Osteoblast (primary cell): ENCODE data around the gene SLFN5. TPM values are rescaled to one million over a fixed set of nuclear protein-coding genes. Genes with fewer than 3 reads are reported as not detected.

Experiments used
- DNase-seq: peaks from one replicate; pipeline ENCODE4 v3.0.0; 2011; ENCODE audit warnings: low spot score, mixed read lengths; ENCODE audit not compliant: insufficient read length; ENCODE audit errors: missing footprints
- H2AFZ ChIP-seq: 2 replicates; pipeline ENCODE4 v1.6.0; 2011; ENCODE audit warnings: mild to moderate bottlenecking, low read length
- H3K27ac ChIP-seq: 2 replicates; pipeline ENCODE4 v1.5.1; 2011; ENCODE audit warnings: mild to moderate bottlenecking, low read depth, low read length, moderate library complexity
- H3K27me3 ChIP-seq: 2 replicates; pipeline ENCODE4 v1.6.0; 2012; ENCODE audit warnings: mild to moderate bottlenecking, control low read depth, inconsistent platforms, low read length, moderate library complexity; ENCODE audit not compliant: insufficient read depth
- H3K36me3 ChIP-seq: 2 replicates; pipeline ENCODE4 v1.5.1; 2011; ENCODE audit warnings: mild to moderate bottlenecking, low read length, control low read depth, moderate library complexity; ENCODE audit not compliant: insufficient read depth
- H3K4me1 ChIP-seq: 2 replicates; pipeline ENCODE4 v1.5.1; 2011; ENCODE audit warnings: mild to moderate bottlenecking, low read length, control low read depth, moderate library complexity; ENCODE audit not compliant: insufficient read depth
- H3K4me2 ChIP-seq: 2 replicates; pipeline ENCODE4 v1.6.0; 2011; ENCODE audit warnings: mild to moderate bottlenecking, low read length; ENCODE audit not compliant: insufficient read depth
- H3K4me3 ChIP-seq: fragments of 200-600 bp; sonication (generic); 3 replicates; pipeline ENCODE4 v1.5.1; 2012; ENCODE audit warnings: mild to moderate bottlenecking, low read length, inconsistent platforms; ENCODE audit not compliant: insufficient read depth
- H3K79me2 ChIP-seq: 2 replicates; pipeline ENCODE4 v1.6.0; 2012; ENCODE audit warnings: mild to moderate bottlenecking, low read length, control low read depth, inconsistent platforms; ENCODE audit not compliant: insufficient read depth
- H3K9me3 ChIP-seq: 2 replicates; pipeline ENCODE4 v1.5.1; 2011; ENCODE audit warnings: low read depth, low read length, control low read depth
- H4K20me1 ChIP-seq: 2 replicates; pipeline ENCODE4 v1.6.0; 2012; ENCODE audit warnings: mild to moderate bottlenecking, low read length, control low read depth; ENCODE audit not compliant: insufficient read depth
- total RNA-seq: library from RNA; depleted of rRNA; stranded (reverse); fragments of >200 nt; gene quantifications from 2 replicates; pipeline ENCODE4 v1.2.3, GENCODE V29; 2012
- TF ChIP-seq, protein P1 (sequence below): IDR thresholded peaks from 2 replicates; pipeline ENCODE4 v1.5.1; 2011; ENCODE audit warnings: mild to moderate bottlenecking, low read depth, low read length, moderate library complexity; ENCODE audit errors: extremely low read depth

SLFN5 gene
- total RNA-seq, 1 donor = 211 TPM

- Histone ChIP-seq H3K4me2 (no peak overlapping the region), H3K9me3 (no peaks in the 10 kb centered on the region), H3K4me3 (no peak overlapping the region), H3K79me2 (peaks cover 15% of the 10 kb centered on the region), H3K4me1 (peaks cover 36% of the 10 kb centered on the region), H3K27ac (no peak overlapping the region), H4K20me1 (peaks cover 9% of the 10 kb centered on the region), H3K36me3 (no peaks in the 10 kb centered on the region), H3K27me3 (no peaks in the 10 kb centered on the region), H2AFZ (no peak overlapping the region)
- no peak for DNase-seq
- TF ChIP-seq, protein P1, sequence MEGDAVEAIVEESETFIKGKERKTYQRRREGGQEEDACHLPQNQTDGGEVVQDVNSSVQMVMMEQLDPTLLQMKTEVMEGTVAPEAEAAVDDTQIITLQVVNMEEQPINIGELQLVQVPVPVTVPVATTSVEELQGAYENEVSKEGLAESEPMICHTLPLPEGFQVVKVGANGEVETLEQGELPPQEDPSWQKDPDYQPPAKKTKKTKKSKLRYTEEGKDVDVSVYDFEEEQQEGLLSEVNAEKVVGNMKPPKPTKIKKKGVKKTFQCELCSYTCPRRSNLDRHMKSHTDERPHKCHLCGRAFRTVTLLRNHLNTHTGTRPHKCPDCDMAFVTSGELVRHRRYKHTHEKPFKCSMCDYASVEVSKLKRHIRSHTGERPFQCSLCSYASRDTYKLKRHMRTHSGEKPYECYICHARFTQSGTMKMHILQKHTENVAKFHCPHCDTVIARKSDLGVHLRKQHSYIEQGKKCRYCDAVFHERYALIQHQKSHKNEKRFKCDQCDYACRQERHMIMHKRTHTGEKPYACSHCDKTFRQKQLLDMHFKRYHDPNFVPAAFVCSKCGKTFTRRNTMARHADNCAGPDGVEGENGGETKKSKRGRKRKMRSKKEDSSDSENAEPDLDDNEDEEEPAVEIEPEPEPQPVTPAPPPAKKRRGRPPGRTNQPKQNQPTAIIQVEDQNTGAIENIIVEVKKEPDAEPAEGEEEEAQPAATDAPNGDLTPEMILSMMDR = no peak
Measured at GRCh38 chr17:35240861-35241260, 2.0 kb upstream of the SLFN5 start.

- Histone ChIP-seq H3K4me1 (peaks cover 37% of the 10 kb centered on the region), H2AFZ (peak overlapping the region; percentile 93), H3K4me3 (no peak overlapping the region), H3K27me3 (no peaks in the 10 kb centered on the region), H4K20me1 (peaks cover 15% of the 10 kb centered on the region), H3K36me3 (no peaks in the 10 kb centered on the region), H3K9me3 (no peaks in the 10 kb centered on the region), H3K4me2 (peak overlapping the region; percentile 93), H3K27ac (no peak overlapping the region), H3K79me2 (peaks cover 22% of the 10 kb centered on the region)
- TF ChIP-seq, protein P1 = no peak
- no peak for DNase-seq
Measured at GRCh38 chr17:35241520-35241919, 1.4 kb upstream of the SLFN5 start.

GRCh38 chr17:35242158-35242804 lies 591 bp upstream of the SLFN5 start:
- DNase-seq = peak; percentile 83
- Histone ChIP-seq H3K27me3 (no peaks in the 10 kb centered on the region), H3K4me1 (peaks cover 37% of the 10 kb centered on the region), H3K4me2 (peak overlapping the region; percentile 93), H3K27ac (peak overlapping the region; percentile 90), H4K20me1 (peaks cover 19% of the 10 kb centered on the region), H3K36me3 (peaks cover 5% of the 10 kb centered on the region), H3K4me3 (peak overlapping the region; percentile 91), H3K9me3 (no peaks in the 10 kb centered on the region), H2AFZ (peak overlapping the region; percentile 93), H3K79me2 (peaks cover 29% of the 10 kb centered on the region)
- TF ChIP-seq, protein P1 = no peak

GRCh38 chr17:35243561-35244340 lies 879 bp downstream of the SLFN5 start:
- Histone ChIP-seq H3K27me3 (no peaks in the 10 kb centered on the region), H3K4me2 (peak overlapping the region; percentile 93), H3K4me3 (peak overlapping the region; percentile 91), H3K36me3 (peaks cover 19% of the 10 kb centered on the region), H3K4me1 (peaks cover 31% of the 10 kb centered on the region), H3K79me2 (peaks cover 44% of the 10 kb centered on the region), H3K9me3 (no peaks in the 10 kb centered on the region), H2AFZ (peak overlapping the region; percentile 93), H3K27ac (peak overlapping the region; percentile 90), H4K20me1 (peaks cover 34% of the 10 kb centered on the region)
- TF ChIP-seq, protein P1 = no peak
- DNase-seq = peak; percentile 80
